K562 (cell line): Measurements from ENCODE around the gene MSN. TPM values are rescaled to one million over a fixed set of nuclear protein-coding genes. Genes with fewer than 3 reads are reported as not detected.

Experiments used
- ATAC-seq: fragments of 200-7000 bp; cut with Tn5 transposase; 3 replicates; pipeline ENCODE4 v1.9.1; 2020; ENCODE audit warnings: moderate library complexity
- BruUV-seq: library from RNA; stranded (reverse); fragments of 400-500 nt; replicated peaks from 2 replicates; lab custom pipeline; 2021; lab: Mats Ljungman, UMichigan
- CTCF ChIA-PET: fragments of 300-600 bp; formaldehyde crosslinking; extraction: SDS; loops from one replicate; lab custom pipeline; 2021; ENCODE audit warnings: low intra/inter-chr PET ratio; lab: Yijun Ruan, JAX
- POLR2A ChIA-PET: fragments of 300-600, 350-650 bp; sonication (Branson Sonifier 250); formaldehyde crosslinking; extraction: SDS; loops from one replicate; lab custom pipeline; 2021; ENCODE audit warnings: antibody characterized with exemption, inconsistent platforms; lab: Yijun Ruan, JAX
- DNase-seq, 4 experiments: peaks; one replicate each; pipeline versions ENCODE4 v3.0.0 to v3.0.0-alpha.2; 2011 to 2018; ENCODE audit warnings: low spot score in 3 of 4, mixed read lengths in 3 of 4; ENCODE audit errors: extremely low read depth in 1 of 4
- FAIRE-seq: peaks from 2 replicates; lab custom pipeline; 2011; peaks lifted over from hg19 to GRCh38; lab: Jason Lieb, UNC
- H2AFZ ChIP-seq: 2 replicates; pipeline ENCODE4 v1.6.0; 2011; ENCODE audit warnings: low read depth, low read length, control low read depth, inconsistent platforms
- H3K27ac ChIP-seq: fragments of 200-600 bp; 3 replicates; pipeline ENCODE4 v1.8.0; 2011; ENCODE audit warnings: low read depth, mild to moderate bottlenecking, control low read depth, inconsistent platforms, low read length, moderate library complexity, mixed read lengths; ENCODE audit errors: extremely low read depth
- H3K27me3 ChIP-seq, 2 experiments: fragments of 300-600 bp in 1 of 2; 2 replicates in 1 of 2; 3 replicates in 1 of 2; pipeline versions ENCODE4 v1.6.0 to v1.8.0; 2011; ENCODE audit warnings: inconsistent platforms in 2 of 2, low read length in 2 of 2, mild to moderate bottlenecking in 1 of 2, mixed read lengths in 1 of 2, moderate library complexity in 1 of 2; ENCODE audit not compliant: control insufficient read depth in 2 of 2, insufficient read depth in 2 of 2
- H3K36me3 ChIP-seq: fragments of 300-600 bp; 3 replicates; pipeline ENCODE4 v1.8.0; 2011; ENCODE audit warnings: mild to moderate bottlenecking, low read length, inconsistent platforms; ENCODE audit not compliant: control insufficient read depth, insufficient read depth
- H3K4me1 ChIP-seq, 2 experiments: fragments of 200-600 bp in 1 of 2; replicated peaks in 1 of 2; 2 replicates in 1 of 2; 3 replicates in 1 of 2; pipeline versions ENCODE4 v1.5.1 to v1.8.0; 2011; ENCODE audit warnings: inconsistent platforms in 2 of 2, low read length in 2 of 2, mild to moderate bottlenecking in 1 of 2, mixed read lengths in 1 of 2, moderate library complexity in 1 of 2; ENCODE audit not compliant: control insufficient read depth in 2 of 2, insufficient read depth in 2 of 2
- H3K4me2 ChIP-seq: 2 replicates; pipeline ENCODE4 v1.6.1; 2011; ENCODE audit warnings: low read length, control low read depth, inconsistent platforms, mixed read lengths; ENCODE audit not compliant: insufficient read depth
- H3K4me3 ChIP-seq: fragments of 200-600 bp; sonication (generic), shearing (Covaris generic); 2 replicates; pipeline ENCODE4 v1.5.1; 2016; ENCODE audit warnings: control low read depth, inconsistent platforms
- H3K79me2 ChIP-seq: fragments of 200-600 bp; 3 replicates; pipeline ENCODE4 v1.8.0; 2011; ENCODE audit warnings: low read length, inconsistent platforms; ENCODE audit not compliant: control insufficient read depth, insufficient read depth
- H3K9ac ChIP-seq, 2 experiments: 2 replicates each; pipeline versions ENCODE4 v1.6.0 to v1.6.1; 2011; ENCODE audit warnings: low read depth in 2 of 2, low read length in 2 of 2, control low read depth in 1 of 2, inconsistent platforms in 1 of 2, mild to moderate bottlenecking in 1 of 2, mixed read lengths in 1 of 2; ENCODE audit not compliant: insufficient read depth in 1 of 2
- H3K9me1 ChIP-seq: one replicate; pipeline ENCODE4 v1.6.0; 2011; ENCODE audit warnings: inconsistent platforms, mild to moderate bottlenecking, low read length, moderate library complexity; ENCODE audit not compliant: control insufficient read depth, insufficient read depth
- H3K9me3 ChIP-seq: replicated peaks from 2 replicates; pipeline ENCODE4 v1.5.1; 2011; ENCODE audit warnings: low read depth, low read length, inconsistent platforms; ENCODE audit not compliant: control insufficient read depth, insufficient read depth
- H4K20me1 ChIP-seq: replicated peaks from 2 replicates; pipeline ENCODE4 v1.6.1; 2011; ENCODE audit warnings: low read length, inconsistent platforms, mixed read lengths; ENCODE audit not compliant: control insufficient read depth, insufficient read depth
- FOXK1 ChIP-seq: sonication (generic); formaldehyde crosslinking; IDR thresholded peaks from 2 replicates; pipeline ENCODE4 v1.8.0; 2022; ENCODE audit warnings: missing genetic modification reagents, mild to moderate bottlenecking, borderline replicate concordance
- NCOA6 ChIP-seq: fragments of 450-650 bp; IDR thresholded peaks from 2 replicates; pipeline ENCODE4 v1.6.1; 2017; ENCODE audit warnings: mild to moderate bottlenecking
- ZC3H4 ChIP-seq: sonication (generic); formaldehyde crosslinking; IDR thresholded peaks from 2 replicates; pipeline ENCODE4 v1.9.0; 2021; ENCODE audit warnings: missing genetic modification reagents, borderline replicate concordance
- ZNF589 ChIP-seq: fragments of 200-800 bp; sonication (Bioruptor generic); IDR thresholded peaks from 2 replicates; pipeline ENCODE4 v1.6.1; 2016; ENCODE audit warnings: low read depth, missing genetic modification characterization, missing compliant biosample characterization
- ZNF79 ChIP-seq: fragments of 250-450 bp; sonication (Bioruptor Pico); IDR thresholded peaks from 2 replicates; pipeline ENCODE4 v1.4.0; 2020; ENCODE audit warnings: low read depth, mild to moderate bottlenecking, moderate library complexity
- ZSCAN29 ChIP-seq: fragments of 450-650 bp; IDR thresholded peaks from 2 replicates; pipeline ENCODE4 v1.6.1; 2017
- ZSCAN32 ChIP-seq: fragments of 450-650 bp; formaldehyde crosslinking; IDR thresholded peaks from 2 replicates; pipeline ENCODE4 v1.4.0; 2020; ENCODE audit warnings: mild to moderate bottlenecking, moderate library complexity
- WGBS: fragments of 100-300 bp; shearing (Covaris generic); methylation state at CpG from one replicate; pipeline ENCODE4 v1.1.6; 2016; ENCODE audit warnings: low coverage, mixed read lengths; ENCODE audit not compliant: insufficient coverage; ENCODE audit errors: missing lambda C conversion rate; 5-methylcytosine and 5-hydroxymethylcytosine counted together
- in situ Hi-C: fragments of 300-500 bp; cut with MboI; formaldehyde crosslinking; loops from 4 replicates; pipeline ENCODE4 v1.15.0; 2018; ENCODE audit warnings: inconsistent platforms, mixed read lengths
- intact Hi-C: fragments of 100-400 bp; cut with micrococcal nuclease; formaldehyde crosslinking; loops from 2 replicates; pipeline ENCODE4 v1.14.2; 2022
- polyA plus RNA-seq, 8 experiments: library from polyadenylated mRNA; depleted of rRNA in 4 of 8; stranded (reverse) in 5 of 8; unstranded in 3 of 8; fragments of >200 nt; fragmentation: Nextera tagmentation in 2 of 8; fragmentation: Illumina TruSeq in 1 of 8; extraction: Ambion mirVana in 2 of 8; extraction: Trizol in 1 of 8; gene quantifications; 2 replicates each; pipeline versions ENCODE4 v1.2.1 to v1.2.3, GENCODE V29; 2011 to 2014; ENCODE audit warnings: inconsistent platforms in 1 of 8, missing spikeins in 1 of 8
- total RNA-seq, 7 experiments: library from RNA; depleted of rRNA in 6 of 7; stranded (reverse); fragments of >200 nt in 6 of 7; fragmentation: Illumina TruSeq in 2 of 7; extraction: Trizol in 2 of 7; gene quantifications; 2 replicates each; pipeline versions ENCODE4 v1.2.1 to v1.2.3, GENCODE V29; 2011 to 2021; ENCODE audit warnings: low replicate concordance in 1 of 7
- TF ChIP-seq, protein P1 (sequence below), 2 experiments: fragments of 450-650 bp; conservative IDR thresholded peaks; 2 replicates each; pipeline ENCODE4 v1.6.1; 2017; ENCODE audit warnings: mild to moderate bottlenecking in 2 of 2, moderate library complexity in 2 of 2
- TF ChIP-seq, protein P2 (sequence below): fragments of 250-450 bp; sonication (Bioruptor Pico); IDR thresholded peaks from 2 replicates; pipeline ENCODE4 v1.5.0; 2021
- TF ChIP-seq, protein P3 (sequence below): fragments of 250-450 bp; sonication (Bioruptor Pico); IDR thresholded peaks from 2 replicates; pipeline ENCODE4 v1.5.0; 2020; ENCODE audit warnings: mild to moderate bottlenecking, borderline replicate concordance
- TF ChIP-seq, protein P4 (sequence below): fragments of 250-450 bp; sonication (Bioruptor Pico); IDR thresholded peaks from 2 replicates; pipeline ENCODE4 v1.4.0; 2020
- TF ChIP-seq, protein P5 (sequence below): sonication (generic); formaldehyde crosslinking; IDR thresholded peaks from 2 replicates; pipeline ENCODE4 v1.8.1; 2022; ENCODE audit warnings: missing genetic modification reagents

The MSN gene
- total and polyA plus RNA-seq, 9 of the 15 experiments (the other 6 are each of a cell fraction or from before 2014, with no cell fraction given) = 128 to 486 (median 237) TPM

DNA sequence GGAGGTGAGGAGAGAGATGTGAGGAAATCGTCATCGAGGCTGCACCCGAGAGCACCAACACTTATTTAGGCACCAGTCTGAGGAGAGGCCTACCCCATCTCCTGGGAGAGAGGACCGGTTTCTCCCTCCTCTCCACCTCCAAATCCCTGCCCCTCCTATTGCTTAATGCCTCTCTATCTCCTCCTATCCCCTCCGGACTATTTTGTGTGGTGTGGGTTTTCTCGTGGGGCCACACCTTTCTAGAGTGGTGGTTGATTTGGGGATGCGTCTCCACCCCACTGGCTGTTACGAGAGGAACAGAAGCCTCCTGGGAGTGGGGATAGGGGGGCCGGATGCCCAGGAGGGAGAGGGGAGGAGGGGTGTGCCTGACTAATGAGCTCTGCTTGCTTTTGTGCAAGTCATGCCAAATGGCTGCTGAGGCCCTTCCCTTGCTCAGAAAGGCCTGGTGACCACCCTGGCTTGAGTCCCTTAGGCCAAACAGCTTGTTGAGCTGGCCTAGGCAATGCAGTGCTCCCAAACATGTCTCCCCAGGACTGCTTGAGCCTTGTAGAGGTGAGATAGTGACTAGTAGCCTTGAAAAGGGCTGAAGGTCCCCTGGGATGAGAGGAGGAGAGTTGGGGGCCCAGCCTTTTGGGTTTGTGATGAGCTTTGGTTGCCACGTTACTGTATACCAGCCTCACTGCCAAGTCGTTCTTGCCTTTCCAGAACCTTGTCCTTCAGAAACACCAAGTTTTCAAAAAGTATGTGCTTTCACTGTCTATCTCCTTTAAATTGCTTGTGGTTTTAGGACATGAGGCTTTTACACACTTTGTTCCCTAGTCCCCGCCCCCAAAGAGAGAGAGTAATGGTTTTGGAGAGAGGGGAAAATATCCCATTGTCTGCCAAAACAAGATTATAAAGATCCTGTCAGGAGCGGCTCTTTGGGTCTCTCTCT, 1.2 kb downstream of the MSN start:
- H3K36me3 ChIP-seq = peaks cover 43% of the 10 kb centered on the region
- DNase-seq (peak; percentile 56 to 85 (median 67)), ATAC-seq (peak; percentile 85), FAIRE-seq (peak; percentile 88)
- peak overlapping the region; percentile 90 for H3K4me3 ChIP-seq
- in situ Hi-C loops (no loop called here), intact Hi-C loops (loop anchor here (1.0 kb wide), 2 partner anchors 29 to 73 kb away; no protein-coding TSS in a partner anchor)
- CTCF ChIA-PET = no interaction called here
- peaks cover 10 to 29% of the 10 kb centered on the region in 2 experiments; a peak in 4 of 5 replicates for H3K4me1 ChIP-seq
- H3K9me3 ChIP-seq = no peaks in the 10 kb centered on the region
- POLR2A ChIA-PET = interaction anchor here (0.5 to 2.4 kb wide), 10 partner anchors 9 to 350 kb away, joined by 3 to 12 read pairs (median 4); no protein-coding TSS in a partner anchor
- peaks cover 61% of the 10 kb centered on the region for H3K79me2 ChIP-seq
- H3K27me3 ChIP-seq = no peaks in the 10 kb centered on the region
- no TSS peak for BruUV-seq
- peak overlapping the region; percentile 95 to 99 for H3K9ac ChIP-seq
- H2AFZ ChIP-seq = peak overlapping the region; percentile 76
- WGBS = under 1% methylated on average over 10 of the region's 13 CpGs
- H3K9me1 ChIP-seq = no peaks in the 10 kb centered on the region
- peak overlapping the region; percentile 100 for H3K4me2 ChIP-seq
- peak overlapping the region; percentile 100 for H3K27ac ChIP-seq
- peaks cover 20% of the 10 kb centered on the region; the same call in 1 of the 2 replicates for H4K20me1 ChIP-seq
- TF ChIP-seq, protein P1, sequence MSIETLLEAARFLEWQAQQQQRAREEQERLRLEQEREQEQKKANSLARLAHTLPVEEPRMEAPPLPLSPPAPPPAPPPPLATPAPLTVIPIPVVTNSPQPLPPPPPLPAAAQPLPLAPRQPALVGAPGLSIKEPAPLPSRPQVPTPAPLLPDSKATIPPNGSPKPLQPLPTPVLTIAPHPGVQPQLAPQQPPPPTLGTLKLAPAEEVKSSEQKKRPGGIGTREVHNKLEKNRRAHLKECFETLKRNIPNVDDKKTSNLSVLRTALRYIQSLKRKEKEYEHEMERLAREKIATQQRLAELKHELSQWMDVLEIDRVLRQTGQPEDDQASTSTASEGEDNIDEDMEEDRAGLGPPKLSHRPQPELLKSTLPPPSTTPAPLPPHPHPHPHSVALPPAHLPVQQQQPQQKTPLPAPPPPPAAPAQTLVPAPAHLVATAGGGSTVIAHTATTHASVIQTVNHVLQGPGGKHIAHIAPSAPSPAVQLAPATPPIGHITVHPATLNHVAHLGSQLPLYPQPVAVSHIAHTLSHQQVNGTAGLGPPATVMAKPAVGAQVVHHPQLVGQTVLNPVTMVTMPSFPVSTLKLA (conservative IDR thresholded peaks at IDR 0.05) = peak in 1 of 2 experiments; percentile 58; a peak in 2 of 4 replicates
- TF ChIP-seq NCOA6 = no peak
- TF ChIP-seq ZSCAN32 = no peak
- TF ChIP-seq ZSCAN29 = no peak
- no peak for TF ChIP-seq ZC3H4 (CRISPR knock-in tag)
- TF ChIP-seq, protein P2, sequence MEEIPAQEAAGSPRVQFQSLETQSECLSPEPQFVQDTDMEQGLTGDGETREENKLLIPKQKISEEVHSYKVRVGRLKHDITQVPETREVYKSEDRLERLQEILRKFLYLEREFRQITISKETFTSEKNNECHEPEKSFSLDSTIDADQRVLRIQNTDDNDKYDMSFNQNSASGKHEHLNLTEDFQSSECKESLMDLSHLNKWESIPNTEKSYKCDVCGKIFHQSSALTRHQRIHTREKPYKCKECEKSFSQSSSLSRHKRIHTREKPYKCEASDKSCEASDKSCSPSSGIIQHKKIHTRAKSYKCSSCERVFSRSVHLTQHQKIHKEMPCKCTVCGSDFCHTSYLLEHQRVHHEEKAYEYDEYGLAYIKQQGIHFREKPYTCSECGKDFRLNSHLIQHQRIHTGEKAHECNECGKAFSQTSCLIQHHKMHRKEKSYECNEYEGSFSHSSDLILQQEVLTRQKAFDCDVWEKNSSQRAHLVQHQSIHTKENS (CRISPR knock-in tag) = no peak
- TF ChIP-seq, protein P3, sequence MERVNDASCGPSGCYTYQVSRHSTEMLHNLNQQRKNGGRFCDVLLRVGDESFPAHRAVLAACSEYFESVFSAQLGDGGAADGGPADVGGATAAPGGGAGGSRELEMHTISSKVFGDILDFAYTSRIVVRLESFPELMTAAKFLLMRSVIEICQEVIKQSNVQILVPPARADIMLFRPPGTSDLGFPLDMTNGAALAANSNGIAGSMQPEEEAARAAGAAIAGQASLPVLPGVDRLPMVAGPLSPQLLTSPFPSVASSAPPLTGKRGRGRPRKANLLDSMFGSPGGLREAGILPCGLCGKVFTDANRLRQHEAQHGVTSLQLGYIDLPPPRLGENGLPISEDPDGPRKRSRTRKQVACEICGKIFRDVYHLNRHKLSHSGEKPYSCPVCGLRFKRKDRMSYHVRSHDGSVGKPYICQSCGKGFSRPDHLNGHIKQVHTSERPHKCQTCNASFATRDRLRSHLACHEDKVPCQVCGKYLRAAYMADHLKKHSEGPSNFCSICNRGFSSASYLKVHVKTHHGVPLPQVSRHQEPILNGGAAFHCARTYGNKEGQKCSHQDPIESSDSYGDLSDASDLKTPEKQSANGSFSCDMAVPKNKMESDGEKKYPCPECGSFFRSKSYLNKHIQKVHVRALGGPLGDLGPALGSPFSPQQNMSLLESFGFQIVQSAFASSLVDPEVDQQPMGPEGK = no peak
- no peak for TF ChIP-seq ZNF79 (CRISPR knock-in tag)
- no peak for TF ChIP-seq FOXK1 (CRISPR knock-in tag)
- TF ChIP-seq, protein P4, sequence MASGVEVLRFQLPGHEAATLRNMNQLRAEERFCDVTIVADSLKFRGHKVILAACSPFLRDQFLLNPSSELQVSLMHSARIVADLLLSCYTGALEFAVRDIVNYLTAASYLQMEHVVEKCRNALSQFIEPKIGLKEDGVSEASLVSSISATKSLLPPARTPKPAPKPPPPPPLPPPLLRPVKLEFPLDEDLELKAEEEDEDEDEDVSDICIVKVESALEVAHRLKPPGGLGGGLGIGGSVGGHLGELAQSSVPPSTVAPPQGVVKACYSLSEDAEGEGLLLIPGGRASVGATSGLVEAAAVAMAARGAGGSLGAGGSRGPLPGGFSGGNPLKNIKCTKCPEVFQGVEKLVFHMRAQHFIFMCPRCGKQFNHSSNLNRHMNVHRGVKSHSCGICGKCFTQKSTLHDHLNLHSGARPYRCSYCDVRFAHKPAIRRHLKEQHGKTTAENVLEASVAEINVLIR = no peak
- TF ChIP-seq, protein P5, sequence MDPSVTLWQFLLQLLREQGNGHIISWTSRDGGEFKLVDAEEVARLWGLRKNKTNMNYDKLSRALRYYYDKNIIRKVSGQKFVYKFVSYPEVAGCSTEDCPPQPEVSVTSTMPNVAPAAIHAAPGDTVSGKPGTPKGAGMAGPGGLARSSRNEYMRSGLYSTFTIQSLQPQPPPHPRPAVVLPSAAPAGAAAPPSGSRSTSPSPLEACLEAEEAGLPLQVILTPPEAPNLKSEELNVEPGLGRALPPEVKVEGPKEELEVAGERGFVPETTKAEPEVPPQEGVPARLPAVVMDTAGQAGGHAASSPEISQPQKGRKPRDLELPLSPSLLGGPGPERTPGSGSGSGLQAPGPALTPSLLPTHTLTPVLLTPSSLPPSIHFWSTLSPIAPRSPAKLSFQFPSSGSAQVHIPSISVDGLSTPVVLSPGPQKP (CRISPR knock-in tag) = no peak
- no peak; the same call in 1 of the 2 replicates for TF ChIP-seq ZNF589
